Activated CD8-positive, alpha-beta memory T cell treated with anti-CD3 and anti-CD28 coated beads, Interleukin-2, amount 10 ng/mL, durations not matched to agents 7 days and 5 days (primary cell): ENCODE results near the gene GNPTAB. TPM values are rescaled to one million over a fixed set of nuclear protein-coding genes. Genes with fewer than 3 reads are reported as not detected.

Experiments used
- ATAC-seq: fragments of 150-1000 bp; cut with Tn5 transposase; one replicate; pipeline ENCODE4 v1.10.0; 2021; ENCODE audit warnings: moderate library complexity
- CTCF ChIA-PET: fragments of 350-600 bp; sonication (Branson Sonifier 250); formaldehyde crosslinking; loops from one replicate; lab custom pipeline; 2021; ENCODE audit warnings: antibody characterized with exemption; lab: Charles Lee
- DNase-seq: peaks from one replicate; pipeline ENCODE4 v3.0.0-alpha.2; 2020
- H3K27ac Mint-ChIP-seq: one replicate; pipeline ENCODE4 v1.8.0; 2021; ENCODE audit warnings: mild to moderate bottlenecking, mixed read lengths
- H3K27me3 Mint-ChIP-seq: one replicate; pipeline ENCODE4 v1.8.0; 2021; ENCODE audit warnings: mixed read lengths
- H3K36me3 Mint-ChIP-seq: one replicate; pipeline ENCODE4 v1.8.0; 2021; ENCODE audit warnings: mild to moderate bottlenecking, mixed read lengths
- H3K4me1 Mint-ChIP-seq: one replicate; pipeline ENCODE4 v1.8.0; 2021; ENCODE audit warnings: mixed read lengths
- H3K4me3 Mint-ChIP-seq: one replicate; pipeline ENCODE4 v1.8.0; 2021; ENCODE audit warnings: mild to moderate bottlenecking, moderate library complexity, mixed read lengths
- H3K9me3 Mint-ChIP-seq: one replicate; pipeline ENCODE4 v1.8.0; 2022; ENCODE audit warnings: low read depth, mixed read lengths
- total RNA-seq, 2 experiments: library from RNA; stranded (reverse); gene quantifications; one replicate each; pipeline ENCODE4 v1.2.3, GENCODE V29; 2021

GNPTAB gene
- total RNA-seq, 2 experiments from 2014 or later, result 111 to 156 TPM

DNA sequence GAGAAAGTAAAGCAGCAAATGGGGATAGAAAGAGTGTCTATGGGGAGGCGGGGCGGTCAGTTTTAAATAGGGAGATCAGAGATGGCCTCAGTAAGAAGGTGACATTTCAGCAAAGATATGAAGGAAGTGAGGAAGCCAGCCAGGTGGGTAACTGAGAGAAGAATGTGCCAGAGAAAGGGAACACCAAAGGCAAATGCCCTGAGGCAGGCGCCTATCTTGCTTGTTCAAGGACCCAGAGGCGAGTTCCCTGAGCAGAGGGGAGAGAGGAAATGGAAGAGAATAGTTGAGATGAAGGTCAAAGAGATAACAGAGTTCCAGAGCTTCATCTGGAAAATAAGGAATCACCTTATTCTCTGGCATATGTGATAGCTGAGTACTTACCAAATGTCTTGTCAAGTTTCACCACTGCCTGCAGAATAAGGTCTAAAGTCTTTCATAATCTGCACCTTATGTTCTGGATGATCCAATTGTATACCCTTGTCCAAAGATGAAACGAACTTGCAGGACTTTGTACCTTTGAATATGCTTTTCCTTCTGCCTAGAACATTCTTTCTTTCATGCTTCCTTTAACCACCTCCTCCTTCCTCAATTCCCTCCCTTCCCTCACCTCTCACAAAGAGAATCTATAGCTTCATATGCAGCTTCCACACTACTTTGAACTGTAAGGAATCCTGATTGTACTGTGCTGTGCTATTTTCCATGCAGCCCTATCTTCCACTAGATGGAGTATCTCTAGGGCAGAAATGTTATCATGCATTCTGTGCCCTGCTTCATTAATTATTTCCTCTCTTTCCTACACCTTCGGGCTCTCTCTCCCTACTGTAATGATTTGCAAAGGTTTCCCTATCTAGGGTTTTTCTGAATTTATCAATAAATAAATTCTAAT is 38.5 kb downstream of the GNPTAB start:
- Mint-ChIP-seq H3K36me3 (peaks cover 53% of the 10 kb centered on the region), H3K4me3 (peak overlapping the region; percentile 7), H3K27ac (peak overlapping the region; percentile 76), H3K4me1 (peaks cover 59% of the 10 kb centered on the region), H3K9me3 (no peaks in the 10 kb centered on the region), H3K27me3 (no peaks in the 10 kb centered on the region)
- DNase-seq (no peak), ATAC-seq (no peak)
- CTCF ChIA-PET, result interaction anchor here (0.9 to 10.1 kb wide), 6 partner anchors 12 to 47 kb away, joined by 4 to 186 read pairs (median 30); partner anchors contain the start of gene GNPTAB

- Mint-ChIP-seq H3K9me3 (no peaks in the 10 kb centered on the region), H3K4me3 (no peak overlapping the region), H3K27me3 (no peaks in the 10 kb centered on the region), H3K4me1 (peaks cover 52% of the 10 kb centered on the region), H3K27ac (no peak overlapping the region), H3K36me3 (peaks cover 58% of the 10 kb centered on the region)
- CTCF ChIA-PET, result interaction anchor here (1.0 to 10.1 kb wide), 4 partner anchors 16 to 50 kb away, joined by 3 to 186 read pairs (median 39); partner anchors contain the start of gene GNPTAB
- no peak for DNase-seq
- ATAC-seq, result no peak
These were observed 41.6 kb downstream of the GNPTAB start for GRCh38 chr12:101789171-101789570.

DNA sequence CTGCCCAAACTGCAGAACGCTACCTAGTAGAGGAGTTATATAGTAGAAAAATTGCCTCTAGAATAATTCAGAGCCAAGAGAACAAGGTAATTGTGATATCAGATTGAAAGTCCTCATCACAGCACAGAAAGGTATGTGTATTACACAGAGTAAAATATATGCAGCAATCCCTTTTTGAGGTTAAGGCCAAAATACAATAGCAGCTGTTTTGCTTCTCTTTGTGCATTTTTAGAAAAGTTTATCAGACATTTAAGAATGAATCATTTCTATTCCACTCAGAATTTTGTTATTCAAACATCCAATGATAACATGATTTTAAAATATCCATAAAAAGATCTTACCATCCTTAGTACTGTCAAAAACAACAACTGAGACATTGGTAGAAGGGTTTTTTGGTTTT is 45.1 kb downstream of the GNPTAB start:
- ATAC-seq (no peak), DNase-seq (no peak)
- peaks cover 58% of the 10 kb centered on the region for H3K36me3 Mint-ChIP-seq
- H3K4me3 Mint-ChIP-seq, result no peak overlapping the region
- CTCF ChIA-PET, result interaction anchor here (1.1 to 3.1 kb wide), 6 partner anchors 9 to 54 kb away, joined by 4 to 8 read pairs (median 5); partner anchors contain the start of gene GNPTAB
- H3K27ac Mint-ChIP-seq, result no peak overlapping the region
- no peaks in the 10 kb centered on the region for H3K27me3 Mint-ChIP-seq
- H3K9me3 Mint-ChIP-seq, result no peaks in the 10 kb centered on the region
- peaks cover 52% of the 10 kb centered on the region for H3K4me1 Mint-ChIP-seq

DNA sequence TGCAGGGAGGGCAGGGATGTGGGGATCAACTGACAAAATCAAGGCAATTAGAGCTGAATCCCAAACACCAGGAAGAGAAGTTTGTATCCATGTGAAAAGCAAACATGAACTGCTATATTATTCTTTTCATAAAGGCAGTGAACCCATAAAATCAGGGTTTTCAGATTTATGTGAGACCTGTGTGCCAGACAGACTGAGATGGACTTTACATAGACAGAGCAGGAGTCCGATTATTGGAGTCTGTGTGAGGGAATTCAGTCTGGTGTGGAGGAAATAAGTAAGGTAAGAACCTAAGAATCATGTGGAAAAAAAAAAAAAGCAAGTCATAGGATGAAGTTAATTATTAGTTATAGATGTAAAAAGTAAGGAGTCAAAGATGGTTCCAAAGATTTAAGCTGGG is 46.4 kb downstream of the GNPTAB start:
- peaks cover 54% of the 10 kb centered on the region for H3K4me1 Mint-ChIP-seq
- H3K27me3 Mint-ChIP-seq, result no peaks in the 10 kb centered on the region
- H3K27ac Mint-ChIP-seq, result peak overlapping the region; percentile 33
- H3K36me3 Mint-ChIP-seq, result peaks cover 59% of the 10 kb centered on the region
- H3K9me3 Mint-ChIP-seq, result no peaks in the 10 kb centered on the region
- CTCF ChIA-PET, result interaction anchor here (0.8 to 3.1 kb wide), 8 partner anchors 9 to 46 kb away, joined by 3 to 13 read pairs (median 6); partner anchors contain the start of gene GNPTAB
- DNase-seq, result no peak
- H3K4me3 Mint-ChIP-seq, result no peak overlapping the region
- no peak for ATAC-seq

- Mint-ChIP-seq H3K36me3 (peaks cover 58% of the 10 kb centered on the region), H3K27me3 (no peaks in the 10 kb centered on the region), H3K27ac (peak overlapping the region; percentile 33), H3K4me3 (no peak overlapping the region), H3K4me1 (peaks cover 50% of the 10 kb centered on the region), H3K9me3 (no peaks in the 10 kb centered on the region)
- ATAC-seq, result no peak
- CTCF ChIA-PET, result interaction anchor here (0.8 to 3.1 kb wide), 7 partner anchors 10 to 47 kb away, joined by 3 to 13 read pairs (median 6); partner anchors contain the start of gene GNPTAB
- DNase-seq, result no peak
These were observed 46.9 kb downstream of the GNPTAB start for GRCh38 chr12:101783838-101784237.

DNA sequence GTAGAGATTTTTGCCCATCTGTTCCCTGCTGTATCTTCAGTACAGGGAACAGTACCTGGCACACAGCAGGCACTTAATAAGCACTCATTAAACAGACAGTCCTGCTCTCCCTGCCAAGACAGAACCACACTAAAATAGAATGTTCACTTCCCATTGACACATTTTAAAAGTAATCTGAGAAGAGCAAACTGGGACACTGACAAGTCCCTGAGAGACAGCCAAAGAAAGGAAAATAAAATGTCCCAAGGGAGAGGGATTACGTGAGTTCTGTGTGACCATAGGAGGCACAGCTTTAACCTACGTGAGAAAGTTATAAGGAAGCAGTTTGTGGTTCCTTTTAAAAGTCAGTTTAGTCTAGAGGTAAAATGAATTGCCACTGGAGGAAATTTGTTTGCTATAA is 47.6 kb downstream of the GNPTAB start:
- DNase-seq, result no peak
- Mint-ChIP-seq H3K4me3 (no peak overlapping the region), H3K4me1 (peaks cover 50% of the 10 kb centered on the region), H3K9me3 (no peaks in the 10 kb centered on the region), H3K27ac (peak overlapping the region; percentile 82), H3K36me3 (peaks cover 59% of the 10 kb centered on the region), H3K27me3 (no peaks in the 10 kb centered on the region)
- CTCF ChIA-PET, result interaction anchor here (0.8 to 3.1 kb wide), 6 partner anchors 9 to 48 kb away, joined by 3 to 13 read pairs (median 6); partner anchors contain the start of gene GNPTAB
- no peak for ATAC-seq

DNA sequence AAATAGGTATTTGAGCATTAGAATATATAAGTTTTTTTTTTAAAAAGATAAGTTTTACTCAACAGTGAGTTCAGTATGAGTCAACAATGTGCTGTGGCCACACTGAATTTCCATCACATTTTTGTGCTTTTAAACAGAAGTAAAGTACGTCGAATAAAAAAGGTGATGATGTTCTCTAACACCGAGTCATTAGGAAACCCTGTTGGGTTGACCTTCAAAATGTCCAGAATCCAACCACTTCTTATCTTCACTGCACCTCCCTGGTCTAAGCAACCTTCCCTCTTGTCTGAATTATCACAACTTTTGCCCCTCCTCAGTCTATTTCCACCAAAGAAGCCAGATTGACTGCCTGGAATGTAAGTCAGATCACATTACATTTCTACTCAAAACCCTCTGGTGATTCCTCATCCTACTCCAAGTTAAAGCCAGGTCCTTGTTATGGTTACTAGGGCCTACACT is 48.5 kb downstream of the GNPTAB start:
- Mint-ChIP-seq H3K27me3 (no peaks in the 10 kb centered on the region), H3K4me1 (peaks cover 53% of the 10 kb centered on the region), H3K9me3 (no peaks in the 10 kb centered on the region), H3K36me3 (peaks cover 60% of the 10 kb centered on the region), H3K4me3 (no peak overlapping the region), H3K27ac (peak overlapping the region; percentile 82)
- DNase-seq (peak; percentile 52), ATAC-seq (peak; percentile 61)
- CTCF ChIA-PET, result interaction anchor here (1.0 to 4.0 kb wide), 4 partner anchors 9 to 48 kb away, joined by 3 to 36 read pairs (median 16); partner anchors contain the start of gene GNPTAB

- Mint-ChIP-seq H3K4me1 (peaks cover 53% of the 10 kb centered on the region), H3K4me3 (peak overlapping the region; percentile 6), H3K9me3 (no peaks in the 10 kb centered on the region), H3K27me3 (no peaks in the 10 kb centered on the region), H3K27ac (peak overlapping the region; percentile 78), H3K36me3 (peaks cover 56% of the 10 kb centered on the region)
- CTCF ChIA-PET, result interaction anchor here (1.0 to 4.0 kb wide), 5 partner anchors 8 to 57 kb away, joined by 3 to 36 read pairs (median 10); partner anchors contain the start of gene GNPTAB
- peak; percentile 46 for ATAC-seq
- DNase-seq, result no peak
These were observed 48.9 kb downstream of the GNPTAB start for GRCh38 chr12:101781834-101782233.

DNA sequence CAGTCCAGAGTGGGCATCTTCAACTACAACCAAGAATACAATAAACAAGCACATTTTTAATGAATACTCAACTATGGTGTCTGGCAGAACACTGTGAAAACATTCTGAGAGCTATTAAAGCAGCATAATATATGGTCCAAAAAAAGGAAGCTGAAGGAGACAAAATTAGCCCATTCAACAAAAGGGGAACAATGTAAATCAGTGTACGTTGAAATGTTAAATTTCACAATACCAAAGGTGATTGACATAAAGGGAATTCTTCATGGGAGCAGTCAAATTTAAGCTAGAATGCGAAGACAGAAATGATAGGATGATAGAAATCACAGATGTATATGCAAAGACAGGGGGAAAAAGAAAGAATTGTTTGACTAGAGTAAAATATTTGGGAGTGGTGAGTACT is 50.2 kb downstream of the GNPTAB start:
- CTCF ChIA-PET, result interaction anchor here (0.6 to 4.0 kb wide), 8 partner anchors 8 to 61 kb away, joined by 3 to 36 read pairs (median 8); partner anchors contain the start of gene GNPTAB
- Mint-ChIP-seq H3K9me3 (no peaks in the 10 kb centered on the region), H3K27ac (peak overlapping the region; percentile 78), H3K4me3 (no peak overlapping the region), H3K36me3 (peaks cover 55% of the 10 kb centered on the region), H3K4me1 (peaks cover 52% of the 10 kb centered on the region), H3K27me3 (no peaks in the 10 kb centered on the region)
- ATAC-seq (no peak), DNase-seq (no peak)

- DNase-seq, result no peak
- no peaks in the 10 kb centered on the region for H3K9me3 Mint-ChIP-seq
- H3K27ac Mint-ChIP-seq, result no peak overlapping the region
- ATAC-seq, result no peak
- CTCF ChIA-PET, result interaction anchor here (0.9 to 4.0 kb wide), 9 partner anchors 7 to 60 kb away, joined by 3 to 36 read pairs (median 7); partner anchors contain the start of gene GNPTAB
- peaks cover 52% of the 10 kb centered on the region for H3K36me3 Mint-ChIP-seq
- H3K4me1 Mint-ChIP-seq, result peaks cover 52% of the 10 kb centered on the region
- H3K27me3 Mint-ChIP-seq, result no peaks in the 10 kb centered on the region
- H3K4me3 Mint-ChIP-seq, result no peak overlapping the region
These were observed 51.1 kb downstream of the GNPTAB start for GRCh38 chr12:101779626-101780025.

DNA sequence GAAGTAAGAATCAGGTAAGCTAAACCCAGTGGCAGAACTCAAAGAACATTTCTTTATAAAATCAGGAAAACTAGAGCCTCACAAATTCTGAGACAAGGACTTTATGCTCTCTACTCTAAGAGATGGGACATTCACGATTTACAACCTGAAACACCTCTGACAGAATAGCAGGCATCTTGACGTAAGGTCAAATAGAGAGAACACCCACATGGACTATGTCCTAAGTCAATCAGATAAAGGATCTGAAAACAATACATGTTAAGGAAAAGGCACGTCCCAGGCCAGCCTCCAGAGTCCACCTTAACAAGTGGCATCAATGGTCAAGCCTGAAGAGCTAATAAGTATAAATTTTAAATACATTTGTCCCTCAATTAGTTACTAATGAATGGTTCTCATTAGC is 51.6 kb downstream of the GNPTAB start:
- no peak for DNase-seq
- CTCF ChIA-PET, result interaction anchor here (0.9 to 4.0 kb wide), 8 partner anchors 10 to 61 kb away, joined by 3 to 36 read pairs (median 8); partner anchors contain the start of gene GNPTAB
- H3K4me1 Mint-ChIP-seq, result peaks cover 48% of the 10 kb centered on the region
- H3K9me3 Mint-ChIP-seq, result no peaks in the 10 kb centered on the region
- H3K27ac Mint-ChIP-seq, result no peak overlapping the region
- no peak overlapping the region for H3K4me3 Mint-ChIP-seq
- H3K27me3 Mint-ChIP-seq, result no peaks in the 10 kb centered on the region
- H3K36me3 Mint-ChIP-seq, result peaks cover 47% of the 10 kb centered on the region
- no peak for ATAC-seq

DNA sequence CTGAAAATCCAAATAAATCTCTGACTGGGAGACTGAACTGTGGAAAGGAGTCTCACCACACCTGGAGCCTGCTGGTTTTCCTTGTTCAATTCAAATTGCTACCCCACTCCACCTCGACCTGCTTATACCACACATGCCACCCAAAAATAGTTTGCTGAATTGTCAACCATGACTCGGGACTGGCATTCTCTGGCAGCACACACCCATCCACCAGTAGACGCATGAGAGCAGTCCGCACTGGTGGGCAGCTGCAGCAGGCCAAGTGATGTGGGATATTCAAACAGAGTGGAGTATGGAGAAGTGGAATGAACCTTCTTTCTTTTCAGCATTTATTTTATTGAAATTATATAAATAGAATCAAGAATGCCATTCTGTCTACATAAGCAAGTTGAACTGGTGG is 52.8 kb downstream of the GNPTAB start:
- Mint-ChIP-seq H3K4me3 (no peak overlapping the region), H3K4me1 (peaks cover 47% of the 10 kb centered on the region), H3K36me3 (peaks cover 47% of the 10 kb centered on the region), H3K27ac (no peak overlapping the region), H3K27me3 (no peaks in the 10 kb centered on the region), H3K9me3 (no peaks in the 10 kb centered on the region)
- DNase-seq (no peak), ATAC-seq (no peak)
- CTCF ChIA-PET, result interaction anchor here (0.9 to 3.8 kb wide), 4 partner anchors 18 to 61 kb away, joined by 3 to 28 read pairs (median 15); partner anchors contain the start of gene GNPTAB

DNA sequence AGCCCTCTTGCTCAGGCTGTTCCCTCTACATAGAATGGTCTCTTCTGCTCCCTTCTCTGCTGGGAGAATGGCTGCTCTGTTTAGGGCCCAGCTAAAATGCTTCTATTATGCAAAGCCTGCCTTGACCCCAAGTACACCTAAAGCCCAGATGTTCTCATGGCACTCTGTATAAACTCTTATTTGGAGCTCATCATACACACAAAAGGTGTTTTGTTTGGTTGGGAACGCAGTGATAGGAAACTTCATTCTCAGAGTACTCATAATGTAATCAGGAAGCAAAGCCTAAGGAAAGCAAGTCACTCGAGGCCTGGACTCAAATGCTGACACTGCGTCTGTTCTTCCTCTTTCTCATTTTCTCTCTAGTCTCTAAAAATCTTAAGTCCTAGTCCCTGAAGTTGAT is 53.3 kb downstream of the GNPTAB start:
- no peak for DNase-seq
- CTCF ChIA-PET, result interaction anchor here (0.7 to 3.8 kb wide), 3 partner anchors 16 to 62 kb away, joined by 3 to 28 read pairs (median 23); partner anchors contain the start of gene GNPTAB
- Mint-ChIP-seq H3K4me1 (peaks cover 43% of the 10 kb centered on the region), H3K9me3 (no peaks in the 10 kb centered on the region), H3K27me3 (no peaks in the 10 kb centered on the region), H3K36me3 (peaks cover 44% of the 10 kb centered on the region), H3K27ac (peak overlapping the region; percentile 4), H3K4me3 (no peak overlapping the region)
- ATAC-seq, result no peak
